DOHH2 (cell line): ENCODE measurements around the gene C19orf25.

Experiments
- H3F3A ChIP-seq: fragments of 200-600 bp; sonication (generic), shearing (Covaris generic); 2 replicates; pipeline ENCODE4 v1.6.0; 2016; ENCODE audit warnings: antibody characterized with exemption, mild to moderate bottlenecking; ENCODE audit not compliant: control insufficient read depth, insufficient read depth
- H3K27ac ChIP-seq: fragments of 200-600 bp; sonication (generic); 2 replicates; pipeline ENCODE4 v1.5.1; 2014; ENCODE audit warnings: low read depth, mild to moderate bottlenecking, low read length, moderate library complexity
- H3K27me3 ChIP-seq: fragments of 200-600 bp; sonication (generic); 2 replicates; pipeline ENCODE4 v1.6.1; 2014; ENCODE audit warnings: mild to moderate bottlenecking, low read length, mixed read lengths; ENCODE audit not compliant: control insufficient read depth
- H3K36me3 ChIP-seq: fragments of 200-600 bp; sonication (generic); 2 replicates; pipeline ENCODE4 v1.6.1; 2014; ENCODE audit warnings: mild to moderate bottlenecking, low read length, moderate library complexity, mixed read lengths; ENCODE audit not compliant: control insufficient read depth
- H3K4me1 ChIP-seq: fragments of 200-600 bp; sonication (generic); 2 replicates; pipeline ENCODE4 v1.6.1; 2014; ENCODE audit warnings: mild to moderate bottlenecking, low read length, mixed read lengths; ENCODE audit not compliant: control insufficient read depth
- H3K4me2 ChIP-seq: fragments of 200-600 bp; sonication (generic); 2 replicates; pipeline ENCODE4 v1.6.0; 2014; ENCODE audit warnings: mild to moderate bottlenecking, low read length, moderate library complexity
- H3K4me3 ChIP-seq: fragments of 200-600 bp; sonication (generic); 2 replicates; pipeline ENCODE4 v1.5.1; 2014; ENCODE audit warnings: mild to moderate bottlenecking, low read length, mixed read lengths
- H3K79me2 ChIP-seq: fragments of 200-600 bp; sonication (generic); 2 replicates; pipeline ENCODE4 v1.6.1; 2014; ENCODE audit warnings: mild to moderate bottlenecking, low read length, mixed read lengths; ENCODE audit not compliant: control insufficient read depth
- H3K9me2 ChIP-seq: fragments of 200-600 bp; sonication (generic); replicated peaks from 2 replicates; pipeline ENCODE4 v1.6.1; 2014; ENCODE audit warnings: mild to moderate bottlenecking, low read length, mixed read lengths; ENCODE audit not compliant: control insufficient read depth
- H3K9me3 ChIP-seq: fragments of 200-600 bp; sonication (generic); 2 replicates; pipeline ENCODE4 v1.6.1; 2014; ENCODE audit warnings: antibody characterized with exemption, low read length, mixed read lengths; ENCODE audit not compliant: control insufficient read depth, insufficient read depth
- H4K20me1 ChIP-seq: fragments of 200-600 bp; sonication (generic); 2 replicates; pipeline ENCODE4 v1.6.0; 2014; ENCODE audit warnings: low read depth, mild to moderate bottlenecking, antibody characterized with exemption, low read length, moderate library complexity; ENCODE audit not compliant: control insufficient read depth, insufficient read depth
- EZH2phosphoT487 ChIP-seq: fragments of 200-600 bp; sonication (generic); IDR thresholded peaks from 2 replicates; pipeline ENCODE4 v1.6.1; 2017; ENCODE audit warnings: borderline replicate concordance, mild to moderate bottlenecking, antibody characterized with exemption, low read length, moderate library complexity, mixed read lengths
- TF ChIP-seq, protein P1 (sequence below): fragments of 200-600 bp; sonication (generic); IDR thresholded peaks from one replicate; pipeline ENCODE4 v1.5.1; 2014; ENCODE audit warnings: antibody characterized with exemption, mild to moderate bottlenecking, low read depth, low read length; ENCODE audit not compliant: poor library complexity, severe bottlenecking

The C19orf25 gene

GRCh38 chr19:1424192-1424955, 54.6 kb downstream of the C19orf25 start:
- no peak for TF ChIP-seq EZH2phosphoT487
- TF ChIP-seq, protein P1, sequence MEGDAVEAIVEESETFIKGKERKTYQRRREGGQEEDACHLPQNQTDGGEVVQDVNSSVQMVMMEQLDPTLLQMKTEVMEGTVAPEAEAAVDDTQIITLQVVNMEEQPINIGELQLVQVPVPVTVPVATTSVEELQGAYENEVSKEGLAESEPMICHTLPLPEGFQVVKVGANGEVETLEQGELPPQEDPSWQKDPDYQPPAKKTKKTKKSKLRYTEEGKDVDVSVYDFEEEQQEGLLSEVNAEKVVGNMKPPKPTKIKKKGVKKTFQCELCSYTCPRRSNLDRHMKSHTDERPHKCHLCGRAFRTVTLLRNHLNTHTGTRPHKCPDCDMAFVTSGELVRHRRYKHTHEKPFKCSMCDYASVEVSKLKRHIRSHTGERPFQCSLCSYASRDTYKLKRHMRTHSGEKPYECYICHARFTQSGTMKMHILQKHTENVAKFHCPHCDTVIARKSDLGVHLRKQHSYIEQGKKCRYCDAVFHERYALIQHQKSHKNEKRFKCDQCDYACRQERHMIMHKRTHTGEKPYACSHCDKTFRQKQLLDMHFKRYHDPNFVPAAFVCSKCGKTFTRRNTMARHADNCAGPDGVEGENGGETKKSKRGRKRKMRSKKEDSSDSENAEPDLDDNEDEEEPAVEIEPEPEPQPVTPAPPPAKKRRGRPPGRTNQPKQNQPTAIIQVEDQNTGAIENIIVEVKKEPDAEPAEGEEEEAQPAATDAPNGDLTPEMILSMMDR = no peak
- peaks cover 95% of the 10 kb centered on the region for H3K36me3 ChIP-seq
- no peaks in the 10 kb centered on the region for H3K9me2 ChIP-seq
- peaks cover 70% of the 10 kb centered on the region for H3K79me2 ChIP-seq
- H4K20me1 ChIP-seq = no peaks in the 10 kb centered on the region; the same call in 1 of the 2 replicates
- H3K9me3 ChIP-seq = no peaks in the 10 kb centered on the region
- H3K4me1 ChIP-seq = no peaks in the 10 kb centered on the region
- H3K27me3 ChIP-seq = no peaks in the 10 kb centered on the region
- H3F3A ChIP-seq = no peaks in the 10 kb centered on the region
- H3K4me3 ChIP-seq = no peak overlapping the region
- H3K4me2 ChIP-seq = no peak overlapping the region
- H3K27ac ChIP-seq = no peak overlapping the region

DNA sequence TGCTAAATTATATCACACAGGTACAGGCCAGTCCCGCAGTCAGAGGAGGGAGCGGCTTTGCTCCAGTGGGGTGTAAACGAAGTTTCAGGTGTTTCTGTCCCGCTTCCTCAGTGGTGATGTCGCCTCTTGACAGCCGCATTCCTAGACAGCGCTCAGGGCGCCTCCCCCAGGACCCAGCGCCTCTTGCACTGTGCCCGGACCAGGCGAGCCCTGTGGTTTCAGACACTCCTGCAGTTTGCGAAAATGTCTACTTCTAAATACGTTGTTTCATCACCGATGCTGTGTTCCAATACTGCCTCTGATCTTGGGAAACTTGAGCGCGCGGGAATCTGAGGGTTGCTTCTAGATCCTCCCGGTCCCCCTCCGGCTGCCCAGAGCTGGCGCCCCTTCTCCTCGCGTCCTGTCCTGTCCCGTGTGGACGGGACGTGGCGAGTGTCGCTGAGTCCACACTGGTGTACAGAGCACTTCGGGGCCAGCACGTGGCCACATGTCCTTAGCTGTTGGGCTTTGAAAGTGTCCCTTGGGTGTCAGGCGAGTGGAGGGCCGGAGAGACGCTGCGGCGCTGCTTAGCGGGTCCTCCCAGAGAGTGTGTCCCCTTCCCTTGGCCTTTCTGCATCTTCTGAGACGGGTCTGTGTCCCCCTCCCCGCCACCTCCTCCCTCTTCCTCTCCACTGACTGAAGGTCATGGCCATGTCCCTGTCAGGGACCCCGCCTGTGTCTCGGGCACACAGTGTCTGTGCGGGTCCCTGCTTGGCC, 55.4 kb downstream of the C19orf25 start:
- Histone ChIP-seq H4K20me1 (no peaks in the 10 kb centered on the region; the same call in 1 of the 2 replicates), H3K27ac (no peak overlapping the region), H3K4me2 (no peak overlapping the region), H3K4me1 (no peaks in the 10 kb centered on the region), H3K36me3 (peaks cover 95% of the 10 kb centered on the region), H3K27me3 (no peaks in the 10 kb centered on the region), H3F3A (no peaks in the 10 kb centered on the region), H3K9me2 (no peaks in the 10 kb centered on the region), H3K79me2 (peaks cover 77% of the 10 kb centered on the region), H3K9me3 (no peaks in the 10 kb centered on the region), H3K4me3 (no peak overlapping the region)
- TF ChIP-seq EZH2phosphoT487 = no peak
- TF ChIP-seq, protein P1 = no peak
